ENCODE measurements around the gene ZNF827.

- TF ChIP-seq CTCF (conservative IDR thresholded peaks at IDR 0.05) (no peak), EZH2 (IDR thresholded peaks at IDR 0.05; ENCODE audit: low read depth) (no peak)
Measured at GRCh38 chr4:145816091-145816490, 122.5 kb downstream of the ZNF827 start.
